Measurements from ENCODE around the gene PGRMC2.

DNA sequence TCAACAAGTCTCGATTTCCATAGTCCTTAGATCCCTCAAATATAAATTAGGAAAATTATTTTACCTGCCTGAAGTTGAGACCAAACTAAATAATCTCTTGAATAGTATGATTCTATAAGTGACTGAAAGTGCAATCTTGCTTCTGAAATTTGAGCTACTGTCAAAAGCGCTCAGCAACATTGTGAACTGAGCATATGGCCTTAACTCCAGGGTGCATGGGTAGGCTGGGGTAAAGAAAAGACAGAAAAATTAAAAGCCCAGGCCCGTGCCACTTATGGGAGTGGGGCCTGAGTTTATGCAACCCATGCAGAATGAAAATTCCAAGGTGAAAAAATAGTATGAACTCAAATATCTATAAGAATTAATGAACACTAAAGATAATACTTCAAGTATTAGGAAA, 9.8 kb downstream of the PGRMC2 start:
- TF ChIP-seq CTCF (conservative IDR thresholded peaks at IDR 0.05; ENCODE audit: low read depth, low read length) = no peak
- no peak for TF ChIP-seq EZH2 (IDR thresholded peaks at IDR 0.05; ENCODE audit: low read length, unreplicated experiment)

Data from PC-3 (cell line).